ENCODE data around the gene BCR.

The BCR gene

DNA sequence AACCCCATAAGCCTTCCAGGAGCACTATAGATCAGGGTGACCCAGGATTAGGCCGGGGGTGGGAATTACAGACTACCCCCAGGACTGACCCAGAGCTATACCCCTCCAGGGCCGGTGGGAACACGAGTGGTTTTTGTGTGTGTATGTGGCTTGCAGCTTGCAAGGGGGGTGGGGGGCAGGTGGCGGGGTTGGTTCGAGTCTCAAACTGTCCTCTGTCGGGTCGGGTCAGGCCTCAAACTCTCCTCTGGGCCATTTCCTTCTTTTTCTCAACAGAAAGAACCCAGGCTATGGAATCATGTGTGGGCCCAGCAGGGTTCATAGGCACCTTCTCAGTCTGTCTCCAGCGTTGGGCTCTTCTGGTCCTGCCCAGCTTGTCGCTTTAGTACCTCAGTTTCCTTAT lies 58.4 kb downstream of the BCR start:
- Mint-ChIP-seq H3K4me1 (ENCODE audit: low read depth) (peaks cover 50% of the 10 kb centered on the region), H3K4me3 (no peak overlapping the region), H3K27ac (no peak overlapping the region), H3K36me3 (ENCODE audit: low read depth) (peaks cover 8% of the 10 kb centered on the region), H3K9me3 (no peaks in the 10 kb centered on the region), H3K27me3 (ENCODE audit: low read depth) (no peaks in the 10 kb centered on the region)

DNA sequence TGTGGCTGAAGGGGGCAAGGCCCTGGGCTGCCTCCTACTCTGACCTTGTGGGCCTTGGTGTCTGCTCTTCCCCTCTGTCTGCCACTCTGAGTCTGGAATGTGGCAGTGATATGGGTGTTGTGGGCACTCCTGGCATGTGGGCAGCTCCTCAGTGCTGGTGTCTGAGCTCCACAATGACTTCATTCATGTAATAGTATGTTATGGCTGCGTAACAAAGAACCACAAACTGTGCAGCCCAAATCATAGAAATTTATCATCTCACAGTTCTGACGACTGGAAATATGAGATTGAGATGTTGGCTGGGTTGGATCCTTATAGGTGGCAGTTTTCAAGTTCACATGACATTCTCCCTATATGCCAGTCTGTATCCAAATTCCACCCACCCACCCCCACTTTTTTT lies 59.1 kb downstream of the BCR start:
- Mint-ChIP-seq H3K27me3 (ENCODE audit: low read depth) (no peaks in the 10 kb centered on the region), H3K36me3 (ENCODE audit: low read depth) (peaks cover 6% of the 10 kb centered on the region), H3K9me3 (no peaks in the 10 kb centered on the region), H3K4me3 (no peak overlapping the region), H3K4me1 (ENCODE audit: low read depth) (peaks cover 51% of the 10 kb centered on the region), H3K27ac (no peak overlapping the region)

DNA sequence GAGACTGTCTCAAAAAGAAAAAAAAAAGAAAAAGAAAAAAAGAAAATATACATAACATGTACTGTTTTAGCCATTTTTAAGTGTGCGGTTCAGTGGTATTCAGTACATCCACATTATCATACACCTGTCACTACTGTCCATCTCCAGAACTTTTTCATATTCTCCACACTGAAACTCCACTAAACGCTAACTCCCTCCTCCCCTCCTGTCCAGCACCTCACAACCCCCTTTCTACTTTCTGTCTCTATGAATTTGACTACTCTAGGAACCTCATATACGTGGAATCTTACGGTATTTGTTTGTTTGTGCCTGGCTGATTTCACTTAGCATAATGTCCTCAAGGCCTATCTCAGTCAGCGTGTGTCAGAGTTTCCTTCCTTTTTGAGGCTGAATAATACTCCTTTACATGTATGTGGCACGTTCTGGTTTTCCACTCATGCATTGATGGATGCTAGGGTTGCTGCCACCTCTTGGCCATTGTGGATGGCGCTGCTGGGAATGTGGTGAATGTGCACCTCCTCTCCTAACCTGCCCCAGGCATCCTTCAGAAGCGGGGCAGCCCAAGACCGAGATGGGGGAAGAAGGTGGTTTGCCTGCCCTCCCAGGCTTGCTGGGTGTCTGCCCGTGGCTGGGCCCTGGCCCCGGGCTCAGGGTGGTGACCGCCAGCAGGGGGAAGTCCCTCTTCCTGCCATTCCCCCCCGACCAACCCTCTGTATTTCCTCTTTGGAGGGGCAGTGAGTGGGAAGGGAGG lies 60.5 kb downstream of the BCR start:
- H3K36me3 Mint-ChIP-seq (ENCODE audit: low read depth) = peaks cover 10% of the 10 kb centered on the region
- H3K4me3 Mint-ChIP-seq = no peak overlapping the region
- peaks cover 58% of the 10 kb centered on the region for H3K4me1 Mint-ChIP-seq (ENCODE audit: low read depth)
- peak overlapping the region; percentile 52 for H3K27ac Mint-ChIP-seq
- no peaks in the 10 kb centered on the region for H3K27me3 Mint-ChIP-seq (ENCODE audit: low read depth)
- H3K9me3 Mint-ChIP-seq = no peaks in the 10 kb centered on the region

DNA sequence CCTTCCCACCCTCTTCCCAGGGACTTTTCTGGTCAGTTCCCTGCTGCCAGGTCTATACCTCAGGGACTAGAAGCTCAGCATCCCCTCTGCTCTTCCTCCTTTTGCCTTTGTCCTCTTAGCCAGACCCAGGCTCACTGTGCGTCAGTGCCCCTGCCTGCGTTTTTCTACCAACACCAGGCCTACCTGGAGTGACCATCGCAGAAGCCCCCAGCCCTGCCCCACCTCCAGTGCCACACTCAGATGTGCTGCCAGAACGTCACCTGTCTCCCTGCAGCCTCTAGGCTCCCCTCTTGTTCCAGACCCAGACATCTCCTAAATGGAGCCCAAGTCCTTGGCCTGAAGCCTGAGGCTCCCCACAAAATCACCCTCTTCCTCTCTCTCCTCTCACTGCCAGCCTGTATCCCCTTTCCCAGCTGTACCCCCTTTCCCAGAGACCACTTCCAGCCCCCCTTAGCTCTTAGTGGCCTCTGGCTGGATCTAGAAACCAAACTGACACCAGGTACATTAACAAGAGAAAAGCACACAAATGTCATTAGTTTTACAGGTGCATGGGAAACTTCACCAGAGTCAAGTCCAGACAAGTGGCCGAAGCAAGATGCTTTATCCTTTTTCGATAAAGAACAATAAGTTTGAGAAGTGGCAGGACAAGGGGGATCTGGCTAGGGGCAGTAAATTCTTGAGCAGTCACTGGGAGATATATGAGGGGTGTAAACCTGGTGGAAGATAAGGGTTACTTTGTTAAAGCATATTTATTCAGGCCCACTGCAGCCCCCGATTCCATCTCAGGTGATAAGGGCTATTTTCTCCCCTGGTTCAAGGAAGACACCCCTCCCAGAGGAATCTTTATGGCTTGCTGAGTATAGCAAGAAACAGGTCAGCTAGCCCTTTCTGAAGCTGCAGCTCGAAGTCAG lies 61.5 kb downstream of the BCR start:
- no peaks in the 10 kb centered on the region for H3K9me3 Mint-ChIP-seq
- no peak overlapping the region for H3K4me3 Mint-ChIP-seq
- peaks cover 12% of the 10 kb centered on the region for H3K36me3 Mint-ChIP-seq (ENCODE audit: low read depth)
- peaks cover 62% of the 10 kb centered on the region for H3K4me1 Mint-ChIP-seq (ENCODE audit: low read depth)
- H3K27me3 Mint-ChIP-seq (ENCODE audit: low read depth) = no peaks in the 10 kb centered on the region
- peak overlapping the region; percentile 70 for H3K27ac Mint-ChIP-seq

DNA sequence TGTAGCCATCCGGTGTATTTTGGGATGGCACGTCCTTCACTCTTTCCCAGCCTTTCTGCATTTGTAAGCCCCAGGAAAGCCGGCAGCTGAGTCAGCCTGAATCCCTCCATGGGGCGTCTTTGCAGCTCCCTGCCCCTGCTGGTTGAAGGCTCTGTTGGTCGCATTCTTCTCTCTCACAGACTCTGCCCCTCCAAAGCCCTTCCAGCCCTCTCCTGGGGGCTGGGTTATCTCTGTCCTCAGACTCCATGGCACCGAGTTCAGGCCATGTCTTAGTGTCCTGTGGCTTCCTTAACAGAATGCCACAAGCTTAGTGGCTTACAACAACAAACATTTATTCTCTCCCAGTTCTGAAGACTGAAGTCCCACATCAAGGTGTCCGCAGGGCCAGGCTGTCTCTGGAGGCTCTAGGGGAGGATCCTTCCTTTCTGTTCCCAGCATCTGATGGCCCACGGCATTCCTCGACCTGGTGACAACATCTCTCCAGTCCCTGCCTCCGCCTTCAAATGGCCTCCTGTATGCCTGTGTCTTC lies 62.2 kb downstream of the BCR start:
- peaks cover 12% of the 10 kb centered on the region for H3K36me3 Mint-ChIP-seq (ENCODE audit: low read depth)
- H3K27me3 Mint-ChIP-seq (ENCODE audit: low read depth) = no peaks in the 10 kb centered on the region
- H3K9me3 Mint-ChIP-seq = no peaks in the 10 kb centered on the region
- H3K4me3 Mint-ChIP-seq = peak overlapping the region; percentile 60
- H3K27ac Mint-ChIP-seq = peak overlapping the region; percentile 91
- peaks cover 63% of the 10 kb centered on the region for H3K4me1 Mint-ChIP-seq (ENCODE audit: low read depth)

DNA sequence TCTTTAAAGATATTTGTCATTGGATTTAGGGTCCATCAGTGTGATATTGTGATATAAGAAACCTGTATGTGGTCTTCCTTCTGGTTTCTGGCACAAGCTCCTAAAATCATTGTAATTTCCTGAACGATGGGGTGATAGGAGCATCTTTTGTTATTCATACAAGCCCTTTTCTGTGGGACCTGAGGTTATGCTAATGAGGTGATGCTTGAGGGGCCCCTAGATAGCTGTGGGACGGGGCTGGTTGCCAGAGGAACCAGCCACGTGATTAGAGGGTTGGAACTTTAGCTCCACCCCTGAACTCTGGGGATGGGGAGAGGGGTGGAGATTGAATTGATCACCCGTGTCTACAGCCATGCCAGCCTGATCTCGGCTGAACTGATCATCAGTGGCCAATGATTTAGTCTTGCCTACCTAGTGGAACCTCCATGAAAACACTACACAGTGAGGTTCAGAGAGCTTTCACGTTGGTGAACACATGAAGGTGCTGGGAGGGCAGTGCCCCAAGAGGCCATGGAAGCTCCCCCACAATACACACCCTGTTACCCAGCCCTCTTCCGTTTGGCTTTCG lies 62.8 kb downstream of the BCR start:
- Mint-ChIP-seq H3K4me3 (peak overlapping the region; percentile 60), H3K27me3 (ENCODE audit: low read depth) (no peaks in the 10 kb centered on the region), H3K4me1 (ENCODE audit: low read depth) (peaks cover 64% of the 10 kb centered on the region), H3K36me3 (ENCODE audit: low read depth) (peaks cover 12% of the 10 kb centered on the region), H3K27ac (peak overlapping the region; percentile 91), H3K9me3 (no peaks in the 10 kb centered on the region)

DNA sequence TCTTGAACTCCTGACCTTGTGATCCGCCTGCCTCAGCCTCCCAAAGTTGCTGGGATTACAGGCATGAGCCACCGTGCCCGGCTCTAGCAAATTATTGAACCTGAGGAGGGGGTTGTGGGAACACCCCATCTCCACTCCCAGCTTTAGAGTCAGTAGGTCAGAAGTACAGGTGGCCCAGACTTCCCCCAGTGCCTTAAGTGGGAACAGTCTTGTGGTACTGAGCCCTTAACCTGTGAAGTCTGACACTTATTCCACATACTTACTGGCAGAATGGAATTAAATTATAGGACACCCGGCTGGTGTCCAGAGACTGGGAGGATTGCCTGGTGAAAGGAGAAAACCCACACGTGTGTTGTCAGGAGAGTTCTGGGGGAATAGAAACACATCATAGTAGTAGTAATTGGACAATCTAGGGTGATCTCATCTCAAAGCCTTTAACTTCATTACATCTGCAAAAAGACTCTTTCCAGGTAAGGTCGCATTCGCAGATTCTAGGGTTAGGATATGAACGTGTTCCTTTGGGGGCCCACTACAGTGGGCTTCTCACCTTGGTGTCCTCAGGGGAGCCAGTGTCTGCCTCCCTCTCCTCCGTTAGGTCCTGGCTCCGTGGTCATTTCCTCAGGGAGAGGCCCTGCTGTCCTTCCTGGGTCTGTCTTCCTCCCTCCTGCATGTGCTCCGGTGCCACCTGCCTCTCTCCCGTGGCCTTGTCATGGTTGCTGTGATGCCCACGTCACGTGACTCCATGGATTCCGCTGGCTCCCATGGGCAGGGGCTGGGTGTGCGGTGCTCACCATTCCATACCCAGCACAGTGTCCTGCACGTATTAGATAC lies 63.8 kb downstream of the BCR start:
- Mint-ChIP-seq H3K4me3 (peak overlapping the region; percentile 60), H3K9me3 (no peaks in the 10 kb centered on the region), H3K4me1 (ENCODE audit: low read depth) (peaks cover 67% of the 10 kb centered on the region), H3K27ac (peak overlapping the region; percentile 91), H3K27me3 (ENCODE audit: low read depth) (no peaks in the 10 kb centered on the region), H3K36me3 (ENCODE audit: low read depth) (peaks cover 9% of the 10 kb centered on the region)

DNA sequence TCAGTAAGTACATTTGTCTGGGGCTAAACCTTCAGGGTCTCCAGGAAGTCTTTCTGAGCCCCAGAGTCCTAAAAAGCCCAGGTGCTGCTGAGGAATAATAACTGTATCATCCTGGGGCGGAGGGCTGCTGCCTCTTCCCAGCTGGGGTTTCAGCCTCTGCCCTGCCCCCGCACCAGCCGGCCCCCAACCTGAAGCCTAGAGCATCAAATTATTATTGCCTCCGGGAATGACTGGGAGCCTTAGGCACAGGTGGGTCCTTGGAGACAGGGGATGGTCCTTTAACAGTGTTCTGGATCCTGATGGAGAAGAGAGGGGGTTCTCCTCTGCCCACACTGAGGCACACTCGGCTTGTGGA lies 64.4 kb downstream of the BCR start:
- Mint-ChIP-seq H3K9me3 (no peaks in the 10 kb centered on the region), H3K4me3 (no peak overlapping the region), H3K4me1 (ENCODE audit: low read depth) (peaks cover 69% of the 10 kb centered on the region), H3K27me3 (ENCODE audit: low read depth) (no peaks in the 10 kb centered on the region), H3K36me3 (ENCODE audit: low read depth) (peaks cover 9% of the 10 kb centered on the region), H3K27ac (no peak overlapping the region)

DNA sequence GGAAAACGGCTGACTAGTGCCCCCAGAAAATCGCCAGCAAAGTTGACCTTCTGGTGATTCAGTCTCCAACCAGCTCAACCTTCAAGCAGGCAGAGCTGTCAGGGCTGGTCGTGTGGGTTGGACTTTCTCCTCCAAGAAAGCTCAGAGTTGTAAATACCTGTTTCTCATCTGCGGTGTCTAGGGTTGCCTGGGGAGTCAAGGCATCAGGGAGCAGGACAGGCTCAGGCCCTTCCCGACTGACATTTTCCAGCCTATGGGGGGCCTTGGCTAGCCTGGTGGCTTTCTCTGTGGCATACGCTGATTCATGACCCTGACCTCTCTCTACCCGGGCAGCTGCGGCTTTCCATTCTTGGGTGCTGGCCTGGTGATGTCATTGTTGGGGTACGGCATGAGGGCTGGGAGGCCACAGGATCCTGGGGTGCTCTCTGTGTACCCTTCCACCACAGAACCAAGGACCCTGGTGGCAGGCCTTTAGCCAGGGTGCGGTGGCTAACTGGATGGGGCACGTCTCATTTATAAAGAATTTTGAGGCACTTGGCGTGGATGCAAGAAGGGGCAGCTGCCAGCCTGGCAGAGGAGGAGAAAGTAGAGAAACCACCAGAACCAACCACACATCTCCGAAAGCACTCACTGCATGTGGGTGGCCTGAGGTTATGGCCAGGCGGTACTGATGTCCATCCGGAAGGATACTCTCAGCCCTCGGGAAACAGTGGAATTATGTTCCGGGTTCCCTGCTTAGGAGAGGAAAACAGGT lies 64.9 kb downstream of the BCR start:
- peaks cover 9% of the 10 kb centered on the region for H3K36me3 Mint-ChIP-seq (ENCODE audit: low read depth)

DNA sequence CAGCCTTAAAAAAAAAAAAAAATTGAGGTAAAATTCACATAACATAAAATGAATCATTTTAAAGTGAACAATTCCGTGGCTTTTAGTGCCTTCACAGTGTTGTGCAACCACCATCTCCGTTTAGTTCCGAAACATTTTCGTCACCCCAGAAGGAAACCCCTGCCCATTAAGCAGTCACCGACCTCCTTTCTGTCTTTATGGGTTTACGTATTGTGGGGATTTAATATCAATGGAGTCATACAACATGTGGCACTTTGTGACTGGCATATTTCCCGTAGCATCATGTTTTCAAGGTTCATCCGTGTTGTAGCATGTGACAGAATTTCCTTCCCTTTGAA lies 65.5 kb downstream of the BCR start:
- H3K27ac Mint-ChIP-seq = peak overlapping the region; percentile 41
- H3K4me3 Mint-ChIP-seq = no peak overlapping the region
- peaks cover 70% of the 10 kb centered on the region for H3K4me1 Mint-ChIP-seq (ENCODE audit: low read depth)
- no peaks in the 10 kb centered on the region for H3K27me3 Mint-ChIP-seq (ENCODE audit: low read depth)
- no peaks in the 10 kb centered on the region for H3K9me3 Mint-ChIP-seq
- peaks cover 7% of the 10 kb centered on the region for H3K36me3 Mint-ChIP-seq (ENCODE audit: low read depth)

More for the DNA sequence above, 64.9 kb downstream of the BCR start:
- Mint-ChIP-seq H3K27me3 (ENCODE audit: low read depth) (no peaks in the 10 kb centered on the region), H3K4me1 (ENCODE audit: low read depth) (peaks cover 68% of the 10 kb centered on the region), H3K9me3 (no peaks in the 10 kb centered on the region), H3K4me3 (no peak overlapping the region), H3K27ac (peak overlapping the region; percentile 53)

DNA sequence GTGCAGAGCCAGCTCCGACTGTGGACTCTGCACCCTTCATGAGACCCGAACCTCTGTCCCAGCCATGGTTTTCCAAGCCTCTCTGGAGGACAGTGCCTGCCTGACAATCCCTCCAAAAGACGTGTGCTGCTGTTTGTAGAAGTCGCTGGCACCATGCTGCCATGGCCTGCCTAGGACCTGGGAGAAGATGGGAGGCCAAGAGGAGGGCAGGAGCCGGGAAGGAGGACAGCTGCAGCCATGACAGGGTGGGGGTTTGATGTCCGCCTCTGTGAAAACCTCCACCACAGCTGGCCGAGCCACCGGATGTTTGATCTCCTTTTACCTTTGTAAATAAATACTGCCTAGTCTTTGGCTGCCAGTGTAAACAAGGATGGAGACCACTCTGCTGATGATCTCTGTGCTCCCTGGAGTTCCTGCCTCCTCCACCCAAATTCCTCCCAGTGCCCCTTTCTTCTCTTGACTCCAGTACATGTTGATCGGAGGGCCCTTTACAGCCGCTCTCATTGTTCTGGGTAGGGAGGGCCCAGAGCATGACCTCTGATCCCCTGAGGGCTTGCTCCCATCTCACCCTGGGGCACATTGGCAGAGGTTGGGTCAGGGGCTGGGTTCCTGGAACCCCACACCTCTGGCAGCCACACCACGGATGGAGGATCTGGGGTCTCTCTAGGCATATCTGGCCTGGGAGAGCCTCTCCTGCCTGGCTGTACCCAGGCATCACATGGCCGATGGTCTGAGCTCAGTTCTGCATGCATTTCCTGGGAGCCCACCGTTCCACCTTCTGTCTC lies 66.9 kb downstream of the BCR start:
- Mint-ChIP-seq H3K4me1 (ENCODE audit: low read depth) (peaks cover 63% of the 10 kb centered on the region), H3K27ac (no peak overlapping the region), H3K36me3 (ENCODE audit: low read depth) (peaks cover 7% of the 10 kb centered on the region), H3K27me3 (ENCODE audit: low read depth) (no peaks in the 10 kb centered on the region), H3K4me3 (no peak overlapping the region), H3K9me3 (no peaks in the 10 kb centered on the region)

DNA sequence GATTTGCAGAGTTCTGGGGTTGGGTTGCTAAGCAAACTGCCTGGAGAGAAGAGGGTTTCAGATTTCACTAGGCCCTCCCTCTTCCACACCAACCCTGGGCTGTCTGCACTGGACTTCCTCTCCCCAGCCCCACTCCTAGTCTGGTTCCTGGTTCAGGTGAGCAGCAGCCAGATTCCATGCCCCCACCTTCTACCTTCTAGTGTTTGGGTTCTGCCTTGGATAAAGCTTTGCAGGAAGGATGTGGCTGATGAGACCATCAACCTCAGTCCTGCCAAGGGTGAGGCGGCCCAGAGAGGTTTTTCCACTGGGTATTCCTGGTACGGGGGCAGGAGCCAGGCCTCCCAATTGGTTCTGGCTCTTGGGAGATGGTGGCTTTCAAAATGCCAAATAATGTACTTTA lies 68.3 kb downstream of the BCR start:
- Mint-ChIP-seq H3K27me3 (ENCODE audit: low read depth) (no peaks in the 10 kb centered on the region), H3K9me3 (no peaks in the 10 kb centered on the region), H3K4me3 (no peak overlapping the region), H3K4me1 (ENCODE audit: low read depth) (peaks cover 52% of the 10 kb centered on the region), H3K27ac (peak overlapping the region; percentile 19), H3K36me3 (ENCODE audit: low read depth) (peaks cover 7% of the 10 kb centered on the region)
